ENCODE measurements around the gene TMEM187.

GRCh38 chrX:153984351-153985178 lies 12.0 kb downstream of the TMEM187 start:
- TF ChIP-seq EZH2 (IDR thresholded peaks at IDR 0.05) (no peak), CTCF (IDR thresholded peaks at IDR 0.05) (no peak), EZH2phosphoT487 (IDR thresholded peaks at IDR 0.05) (no peak)

Data from neural progenitor cell (in vitro differentiated cells).